SH-SY5Y (cell line): ENCODE results near the gene TRIM37.

ENCODE experiments used
- GATA2 ChIP-seq: IDR thresholded peaks from 2 replicates; pipeline ENCODE4 v1.6.1; 2011; ENCODE audit warnings: mild to moderate bottlenecking, low read depth, low read length
- GATA3 ChIP-seq: IDR thresholded peaks from 2 replicates; pipeline ENCODE4 v1.6.1; 2011; ENCODE audit warnings: low read depth, mild to moderate bottlenecking, low read length, moderate library complexity

TRIM37 gene

DNA sequence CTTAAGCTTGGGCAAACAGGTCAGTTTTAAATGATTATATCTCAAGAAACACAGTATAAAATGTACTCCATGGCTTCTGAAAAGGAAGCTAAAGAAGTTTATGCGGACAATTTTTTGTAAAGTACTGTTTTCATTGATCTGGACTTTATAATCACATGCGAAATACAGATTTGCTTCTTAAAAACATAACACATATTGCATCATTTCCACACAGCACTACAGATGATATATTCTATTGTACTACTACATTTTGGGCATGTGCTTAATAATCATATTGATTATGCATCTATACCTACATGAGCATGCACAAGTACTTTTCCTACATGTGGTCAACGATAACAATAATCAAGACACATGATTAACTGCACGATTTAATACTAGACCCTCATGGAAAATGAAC, 22.5 kb downstream of the TRIM37 start:
- TF ChIP-seq GATA3, result no peak
- no peak for TF ChIP-seq GATA2

DNA sequence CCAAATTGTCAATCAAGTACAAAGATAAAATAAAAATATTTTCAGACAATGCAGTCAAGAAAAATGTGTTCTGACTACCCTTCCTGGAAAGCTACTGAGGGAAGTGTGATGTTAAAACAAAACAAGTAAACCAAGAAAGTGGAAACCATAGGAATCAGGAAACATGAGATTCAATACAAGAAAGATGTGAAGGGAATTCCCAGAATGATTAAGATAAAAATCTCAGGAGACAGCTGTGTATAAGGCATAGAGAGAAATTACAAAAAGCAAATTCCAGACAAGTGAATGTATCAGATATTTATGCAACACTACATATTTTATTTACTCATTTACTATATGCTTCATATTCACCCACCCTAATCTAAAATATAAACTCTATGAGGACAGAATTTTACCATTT, 32.2 kb downstream of the TRIM37 start:
- TF ChIP-seq GATA2 (no peak), GATA3 (no peak)

DNA sequence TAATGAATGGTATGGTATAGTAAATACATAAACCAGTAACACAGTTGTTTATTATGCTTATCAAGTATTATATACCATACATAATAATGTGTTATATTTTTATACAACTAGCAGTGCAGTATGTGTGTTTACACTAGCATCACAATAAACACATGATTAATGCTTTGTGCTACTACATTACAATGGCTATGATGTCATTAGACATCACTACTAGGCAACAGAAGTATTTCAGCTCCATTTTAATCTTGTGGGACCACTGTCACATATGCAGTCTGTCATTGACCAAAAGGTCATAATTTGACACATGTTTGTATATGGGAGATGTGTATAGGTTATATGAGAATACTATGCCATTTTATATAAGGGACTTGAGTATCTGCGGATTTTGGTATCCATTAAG, 32.7 kb downstream of the TRIM37 start:
- no peak for TF ChIP-seq GATA2
- no peak for TF ChIP-seq GATA3

- TF ChIP-seq GATA2 (no peak), GATA3 (no peak)
These were observed 36.8 kb downstream of the TRIM37 start for GRCh38 chr17:59069856-59070255.

GRCh38 chr17:59067756-59068155, 38.9 kb downstream of the TRIM37 start:
- TF ChIP-seq GATA3 (no peak), GATA2 (no peak)

GRCh38 chr17:59067340-59067739, 39.3 kb downstream of the TRIM37 start:
- no peak for TF ChIP-seq GATA2
- no peak for TF ChIP-seq GATA3

- TF ChIP-seq GATA3, result no peak
- no peak for TF ChIP-seq GATA2
These were observed 44.2 kb downstream of the TRIM37 start for GRCh38 chr17:59062509-59062908.

DNA sequence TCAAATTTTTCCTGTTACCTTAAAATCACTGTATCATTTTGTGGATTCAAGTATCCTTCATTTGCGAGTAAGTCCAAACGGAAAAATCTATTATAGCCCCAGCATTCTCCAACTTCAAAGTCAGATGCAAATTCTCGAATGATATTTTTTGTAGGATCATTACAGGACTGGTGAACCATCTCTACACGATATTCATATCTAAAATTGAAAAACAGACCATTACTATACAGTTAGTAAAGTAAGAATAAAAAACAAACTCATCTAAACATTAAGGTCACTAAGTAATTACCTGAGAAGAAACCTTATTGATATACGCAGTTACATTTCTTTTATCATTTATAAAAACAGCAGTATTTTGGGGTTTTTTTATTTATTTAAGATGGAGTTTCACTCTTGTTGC, 49.8 kb downstream of the TRIM37 start:
- TF ChIP-seq GATA2, result no peak
- no peak for TF ChIP-seq GATA3

DNA sequence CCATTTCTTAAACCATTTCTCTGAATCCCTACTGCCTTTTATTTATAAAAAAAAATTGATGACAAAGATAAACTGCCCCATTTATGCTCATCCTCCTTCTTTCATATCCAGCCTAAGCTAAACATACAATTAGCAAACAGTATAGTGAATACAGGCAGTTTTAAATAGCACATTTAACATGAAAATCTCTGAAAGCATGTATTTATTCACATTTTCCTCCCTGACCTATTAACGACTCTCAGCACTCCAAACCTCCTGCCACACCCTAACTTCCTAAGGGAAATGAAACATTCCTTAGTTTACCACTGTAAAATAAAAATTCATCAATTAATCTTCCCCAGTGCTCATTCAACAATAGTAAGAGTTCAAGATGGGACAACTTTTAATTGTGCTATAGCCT, 56.9 kb downstream of the TRIM37 start:
- no peak for TF ChIP-seq GATA2
- no peak for TF ChIP-seq GATA3

- no peak for TF ChIP-seq GATA3
- TF ChIP-seq GATA2, result no peak
These were observed 59.1 kb downstream of the TRIM37 start for GRCh38 chr17:59047616-59048015.

- no peak for TF ChIP-seq GATA3
- no peak for TF ChIP-seq GATA2
These were observed 60.5 kb downstream of the TRIM37 start for GRCh38 chr17:59046192-59046591.

DNA sequence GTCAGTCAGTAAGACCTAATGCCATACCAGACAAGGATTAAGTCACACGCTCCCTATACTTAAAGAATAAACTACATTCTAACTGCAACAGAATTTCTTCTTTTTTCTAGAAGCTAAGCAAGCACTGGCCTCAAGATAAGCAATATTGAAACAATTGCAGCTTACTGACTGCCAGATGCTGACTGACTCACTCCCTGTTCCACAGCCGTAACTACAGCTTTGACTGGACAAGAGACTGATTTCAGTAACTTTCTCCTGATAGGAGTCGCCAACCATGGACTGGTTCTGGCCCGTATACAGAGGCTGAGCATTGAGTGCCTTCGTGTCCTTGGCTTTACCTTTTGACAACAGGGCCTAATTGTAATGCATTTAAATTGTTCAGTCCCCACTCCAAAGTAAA, 67.9 kb downstream of the TRIM37 start:
- TF ChIP-seq GATA2, result no peak
- no peak for TF ChIP-seq GATA3

- no peak for TF ChIP-seq GATA3
- no peak for TF ChIP-seq GATA2
These were observed 68.7 kb downstream of the TRIM37 start for GRCh38 chr17:59037960-59038359.

- no peak for TF ChIP-seq GATA2
- TF ChIP-seq GATA3, result no peak
These were observed 75.9 kb downstream of the TRIM37 start for GRCh38 chr17:59030811-59031210.

- no peak for TF ChIP-seq GATA2
- no peak for TF ChIP-seq GATA3
These were observed 78.4 kb downstream of the TRIM37 start for GRCh38 chr17:59028328-59028727.

DNA sequence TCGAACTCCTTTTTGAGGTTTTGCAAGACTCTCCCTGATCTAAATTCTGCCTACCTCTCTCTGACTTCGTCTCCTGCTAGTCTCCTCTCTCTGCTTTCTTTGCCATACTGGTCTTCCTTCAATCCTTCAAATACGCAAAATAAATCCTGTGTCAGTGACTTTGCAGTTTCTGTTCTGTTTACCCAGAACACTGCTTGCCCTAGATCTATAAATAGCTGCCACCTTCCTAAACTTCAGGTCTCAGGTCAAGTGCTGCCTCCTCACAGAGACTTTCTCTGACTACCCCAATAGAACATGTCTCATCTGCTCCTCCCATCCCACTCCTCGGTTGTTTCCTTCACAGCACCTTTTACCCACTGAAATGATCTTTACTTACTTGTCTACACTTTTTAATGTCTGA, 78.9 kb downstream of the TRIM37 start:
- TF ChIP-seq GATA3 (no peak), GATA2 (no peak)
